Left renal cortex interstitium (tissue), 4 donors: Measurements from ENCODE around the gene MAP2K6. TPM values are rescaled to one million over a fixed set of nuclear protein-coding genes. Genes with fewer than 3 reads are reported as not detected.
A peak's percentile ranks its signal among the peaks of the same experiment; 100 is the strongest.

Source experiments
- DNase-seq, 4 donors: peaks; one replicate each; pipeline ENCODE4 v3.0.0-alpha.2; 2013; ENCODE audit warnings: low read depth in 4 of 4, low spot score in 2 of 4, missing footprints in 1 of 4
- polyA plus RNA-seq, 4 donors: library from polyadenylated mRNA; unstranded; fragments of 120-200 nt; gene quantifications; one replicate each; pipeline ENCODE4 v1.2.1, GENCODE V29; 2013; ENCODE audit not compliant: insufficient read length in 4 of 4

Gene MAP2K6
- polyA plus RNA-seq, 4 donors = 19.7 to 22.7 (median 22.0) TPM

DNA sequence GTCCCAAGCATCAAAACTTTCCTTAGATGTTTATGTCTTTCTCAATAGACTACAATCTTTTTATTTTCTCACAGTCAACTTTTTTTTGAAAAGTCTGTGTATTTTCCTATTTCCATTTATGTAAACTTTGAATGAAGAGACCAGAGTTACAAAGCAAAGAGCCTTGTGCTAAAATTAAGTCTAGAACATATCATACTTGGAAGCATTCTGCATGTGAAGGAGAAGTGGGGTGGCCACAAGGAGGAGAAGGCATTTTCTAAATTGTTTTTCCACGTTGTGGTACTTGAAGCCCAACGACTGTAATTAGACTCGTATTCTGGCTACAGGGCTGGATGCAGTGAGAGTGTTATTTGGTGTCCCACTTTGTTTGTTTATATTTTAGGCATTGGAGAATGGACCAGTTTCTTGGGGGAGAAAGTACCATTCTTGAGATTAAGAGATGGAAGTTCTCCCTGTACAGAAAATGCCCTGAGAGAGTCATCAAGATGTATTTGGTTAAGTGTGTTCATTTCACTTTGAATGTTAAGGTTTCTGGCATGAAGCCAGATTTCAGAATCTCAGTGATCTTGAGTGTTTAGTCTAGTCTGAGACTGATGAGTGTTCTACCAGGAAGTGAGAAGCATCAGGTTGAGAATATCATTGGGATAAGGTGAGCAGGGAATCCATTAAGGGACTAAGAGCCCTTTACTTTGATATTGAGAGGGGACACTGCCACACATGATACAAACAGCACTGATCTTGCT, 71.6 kb downstream of the MAP2K6 start:
- DNase-seq = no peak

DNA sequence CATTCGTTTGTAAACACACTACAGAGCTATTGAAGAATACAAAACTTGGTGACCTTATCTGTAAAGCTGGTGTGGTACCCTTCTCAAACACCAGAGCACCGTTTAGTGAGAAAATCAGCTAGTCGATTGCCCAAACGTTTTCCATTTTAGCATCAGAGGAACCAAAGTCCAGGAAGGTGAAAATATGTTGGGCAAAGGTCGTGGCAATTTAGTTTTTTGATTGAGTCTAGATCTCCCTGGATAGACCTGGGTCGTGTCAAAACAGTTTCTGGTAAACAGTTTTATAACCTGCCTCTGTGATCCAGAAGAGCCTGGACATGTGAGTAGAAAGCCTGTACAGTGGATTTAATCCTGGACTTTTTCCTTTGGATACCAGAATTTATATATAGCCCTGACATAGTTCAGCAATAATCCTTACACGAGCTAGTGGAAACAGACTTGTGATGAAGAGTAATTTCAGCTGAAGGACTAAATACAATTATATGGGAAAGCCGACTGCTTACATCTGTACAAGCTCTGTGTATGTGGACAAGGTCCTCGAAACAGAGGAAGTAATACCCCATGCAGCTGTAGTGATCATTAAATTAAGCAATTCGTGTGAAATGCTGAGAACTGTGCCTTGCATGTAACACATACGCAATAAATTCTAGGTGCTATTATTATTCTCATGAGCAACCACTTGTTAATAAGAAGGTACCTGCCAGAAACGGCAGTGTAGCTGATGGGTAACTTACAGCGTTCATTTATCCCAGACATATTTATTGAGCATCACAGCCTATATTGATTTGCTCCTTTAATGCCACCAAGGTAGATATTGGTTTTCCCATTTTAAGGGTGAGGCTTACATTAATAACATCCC, 72.5 kb downstream of the MAP2K6 start:
- no peak for DNase-seq

DNA sequence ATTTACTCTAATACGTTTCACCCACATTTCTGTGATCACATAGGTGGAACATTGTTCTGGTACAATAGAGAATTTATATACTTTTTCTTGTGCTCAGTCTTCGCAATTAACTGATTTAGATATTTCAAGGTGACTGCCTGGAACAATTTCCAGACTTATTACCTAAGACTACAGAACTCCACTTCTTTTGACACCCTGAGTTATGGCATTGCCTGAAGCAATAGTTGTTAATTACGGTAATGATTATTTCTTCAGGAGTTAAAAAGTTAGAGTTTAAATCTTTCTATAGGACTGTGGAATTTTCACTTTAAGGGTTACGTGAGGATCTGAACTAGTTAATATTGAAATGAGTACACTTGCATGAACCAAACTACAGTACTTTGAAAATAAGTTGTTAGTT, 74.8 kb downstream of the MAP2K6 start:
- DNase-seq = no peak

DNA sequence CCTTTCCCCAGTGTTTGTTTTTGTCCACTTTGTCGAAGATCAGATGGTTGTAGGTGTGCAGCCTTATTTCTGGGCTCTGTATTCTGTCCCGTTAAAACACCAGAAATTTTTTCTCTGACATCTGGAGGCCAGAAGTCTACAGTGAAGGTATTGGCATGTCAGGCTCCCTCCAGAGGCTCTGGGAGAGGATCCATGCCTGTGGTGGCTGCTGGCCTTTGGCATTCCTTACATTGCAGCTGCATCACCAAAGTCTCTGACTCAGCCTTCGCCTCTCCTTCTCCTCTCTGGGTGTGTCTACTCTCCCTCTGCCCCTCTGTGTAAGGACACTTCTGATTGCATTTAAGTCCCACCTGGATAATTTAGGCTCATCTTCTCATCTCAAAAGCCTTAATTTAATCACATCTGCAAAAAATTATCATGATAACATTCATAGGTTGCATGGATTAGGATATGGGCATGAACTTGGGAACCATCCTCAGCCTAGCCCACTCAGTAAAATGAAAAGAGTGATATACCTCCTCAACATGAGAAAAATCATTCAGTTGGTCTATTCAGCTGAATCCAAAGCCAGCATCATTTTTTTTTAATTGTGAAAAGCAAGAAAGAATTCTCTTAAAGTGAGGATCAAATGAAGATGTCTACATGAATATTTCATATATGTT, 78.0 kb downstream of the MAP2K6 start:
- DNase-seq = no peak

DNA sequence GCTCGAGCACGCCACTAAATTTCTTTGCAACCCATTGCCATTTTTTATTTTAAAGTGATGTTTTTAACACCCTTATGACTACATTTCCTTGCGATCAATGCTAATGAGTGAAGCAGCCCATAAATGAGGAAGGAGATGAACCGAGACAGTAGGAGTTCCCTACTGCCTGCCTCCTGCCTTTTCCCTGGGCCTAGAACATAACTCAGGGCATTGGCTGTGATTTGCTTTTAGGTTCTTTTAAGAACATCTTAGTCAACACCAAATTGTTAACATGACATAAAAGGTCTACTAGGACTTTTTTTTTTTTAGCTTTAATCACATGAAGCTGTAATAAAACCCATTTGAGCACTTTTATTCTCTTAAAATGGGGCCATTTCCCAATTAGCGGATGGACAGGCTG, 81.3 kb downstream of the MAP2K6 start:
- no peak for DNase-seq

DNA sequence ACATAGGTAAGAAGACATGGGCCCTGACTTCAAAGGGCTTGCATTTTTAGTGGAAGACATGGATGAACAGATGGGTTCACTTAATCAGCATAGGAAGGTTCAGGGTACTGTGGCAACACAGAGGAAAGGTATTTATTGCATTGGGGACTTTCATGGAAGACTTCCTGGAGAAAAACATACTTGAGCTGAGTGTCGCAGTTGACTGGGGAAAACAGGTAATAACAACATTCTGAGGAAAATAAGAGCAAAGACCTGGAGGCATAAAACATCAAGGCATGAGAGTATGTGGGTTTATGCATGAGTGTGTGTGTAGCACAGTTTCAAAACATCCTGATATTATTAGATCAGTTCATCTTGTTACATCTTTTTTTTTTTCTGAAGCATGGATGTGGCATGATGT, 82.7 kb downstream of the MAP2K6 start:
- DNase-seq = no peak

DNA sequence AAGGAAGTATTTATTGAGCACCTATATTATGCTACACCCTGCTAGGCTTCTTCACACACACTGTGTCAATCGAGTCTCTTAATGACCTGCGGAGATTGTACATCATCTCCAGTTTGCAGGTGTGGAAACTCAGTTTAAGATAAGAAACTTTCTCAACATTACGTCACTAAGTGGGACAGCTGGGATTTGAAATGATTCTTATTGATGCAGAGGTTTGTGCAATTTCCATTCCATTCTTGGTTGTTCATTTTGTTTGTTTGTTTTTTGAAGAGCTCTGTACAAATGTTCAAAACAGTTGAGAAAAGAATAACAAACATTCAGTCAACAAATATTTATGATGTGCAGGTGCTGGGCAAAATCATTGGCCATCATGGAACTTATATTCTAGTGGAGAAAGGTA, 84.8 kb downstream of the MAP2K6 start:
- DNase-seq = no peak

DNA sequence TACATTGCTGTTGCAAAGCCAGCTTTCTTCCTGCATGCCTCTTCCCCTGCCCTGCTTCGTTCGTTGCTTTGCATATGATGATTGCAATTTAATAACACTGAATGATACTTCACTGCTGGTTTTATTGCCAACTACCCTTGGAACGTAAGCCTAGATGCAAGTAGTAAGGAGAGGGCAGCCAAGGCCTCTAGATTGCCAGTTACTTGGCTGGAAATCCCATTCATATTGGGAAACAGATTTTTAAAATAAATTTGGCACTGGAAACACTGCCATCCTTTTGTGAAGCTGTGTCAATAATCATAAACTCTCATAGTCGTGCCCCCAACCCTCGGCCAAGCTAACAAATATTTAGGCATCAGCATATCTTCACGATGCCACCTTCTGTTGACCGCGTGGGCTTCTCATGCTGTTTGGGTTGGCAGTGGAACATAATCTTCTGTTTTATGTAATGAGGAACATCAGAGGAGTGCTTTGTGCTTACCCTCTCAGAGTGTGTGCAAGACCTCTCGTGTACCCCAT, 86.5 kb downstream of the MAP2K6 start:
- no peak for DNase-seq

DNA sequence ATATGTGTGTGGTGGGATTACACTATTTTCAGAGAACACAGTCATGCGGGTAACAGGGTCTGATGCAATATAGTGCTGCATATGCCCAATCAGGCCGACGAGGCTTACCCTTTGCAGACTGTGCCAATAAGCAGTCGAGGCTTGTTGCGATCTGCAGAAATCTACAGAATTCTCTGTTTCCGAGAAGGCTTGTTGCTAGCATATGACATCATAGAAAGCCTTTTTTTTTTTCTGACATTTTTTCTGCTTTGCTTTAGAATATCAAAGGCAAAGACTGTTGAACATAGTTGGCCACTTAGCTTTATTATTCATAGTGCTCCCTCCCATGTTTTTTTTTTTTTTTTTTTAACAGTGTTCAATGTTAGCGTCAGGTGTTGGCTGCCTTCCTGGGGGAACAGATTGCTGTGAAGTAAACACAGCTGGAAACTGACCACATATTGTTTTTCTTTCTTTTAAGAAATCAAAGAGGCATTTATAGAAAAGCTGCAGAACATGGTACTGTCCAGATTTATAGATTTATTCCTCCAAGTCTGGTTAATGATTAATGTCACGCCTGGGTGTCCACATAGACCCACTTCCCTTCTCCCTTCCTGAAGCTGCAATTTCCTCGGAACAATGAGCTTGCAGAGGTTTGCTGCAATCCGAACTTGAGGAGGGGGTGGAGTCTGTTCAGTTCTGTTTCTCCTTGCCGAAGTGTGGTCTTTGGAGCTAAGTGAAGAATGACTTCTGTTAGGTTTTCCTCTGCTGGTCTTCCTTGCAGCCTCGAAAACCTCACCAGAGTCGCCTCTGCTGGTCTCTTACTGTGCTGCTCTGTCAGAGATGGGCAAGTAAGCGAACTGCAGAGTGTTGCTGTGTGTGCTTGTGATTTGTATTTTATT, 87.3 kb downstream of the MAP2K6 start:
- peak; percentile 57 to 72 (median 67) for DNase-seq

DNA sequence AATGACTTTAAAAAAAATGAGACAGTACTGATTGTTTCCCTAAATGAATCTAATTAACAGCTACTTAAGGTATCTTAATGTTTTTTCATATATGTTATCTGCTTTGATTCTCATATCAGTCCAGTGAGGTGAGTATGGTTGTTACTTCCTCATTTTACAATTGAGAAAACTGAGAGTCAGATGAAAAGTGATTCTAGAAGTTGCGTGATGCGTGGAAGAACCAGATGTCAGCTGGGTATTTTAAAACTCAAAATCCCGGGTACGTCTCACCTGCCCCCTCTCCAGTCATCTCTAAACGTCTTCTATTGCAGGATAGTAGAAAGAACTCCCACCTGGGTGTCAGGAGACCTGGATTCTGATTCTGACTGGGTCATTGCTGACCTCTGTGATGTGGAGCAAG, 89.2 kb downstream of the MAP2K6 start:
- no peak for DNase-seq

DNA sequence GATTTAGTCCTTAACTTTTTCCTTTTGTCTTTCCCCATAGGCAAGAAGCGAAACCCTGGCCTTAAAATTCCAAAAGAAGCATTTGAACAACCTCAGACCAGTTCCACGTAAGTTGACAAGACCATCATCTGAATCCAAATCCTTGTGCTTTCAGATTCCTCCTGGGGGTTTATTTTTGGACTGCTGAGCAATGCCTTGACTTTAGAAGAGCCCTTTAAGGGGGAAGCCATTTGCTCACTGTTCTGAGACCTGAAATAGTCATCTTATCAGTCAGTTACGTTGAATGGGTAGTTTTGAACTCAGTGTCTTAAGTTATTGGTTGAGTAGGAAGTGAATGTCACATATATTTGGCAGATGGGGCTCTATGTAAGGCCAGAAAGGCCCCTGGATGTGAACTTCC, 91.2 kb downstream of the MAP2K6 start:
- no peak for DNase-seq

DNA sequence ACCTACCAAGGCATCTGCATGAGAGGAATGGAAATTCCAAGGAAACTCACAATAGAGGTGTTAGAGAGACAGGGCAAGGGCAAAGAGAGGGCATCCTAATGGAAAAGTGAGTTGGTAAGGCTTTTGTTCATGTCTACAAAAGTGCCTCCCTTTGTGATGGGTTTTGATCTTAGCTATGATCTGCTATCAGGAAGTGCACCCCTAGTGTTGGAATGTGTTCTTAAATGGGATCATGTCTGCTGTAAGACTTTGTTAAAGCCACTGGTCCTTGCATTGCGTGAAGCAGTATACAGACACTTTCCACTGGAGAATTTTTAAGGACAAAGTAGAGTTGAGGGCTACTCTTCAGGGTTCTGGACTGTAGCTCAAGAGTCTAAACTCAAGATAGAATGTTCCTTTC, 92.0 kb downstream of the MAP2K6 start:
- DNase-seq = no peak

DNA sequence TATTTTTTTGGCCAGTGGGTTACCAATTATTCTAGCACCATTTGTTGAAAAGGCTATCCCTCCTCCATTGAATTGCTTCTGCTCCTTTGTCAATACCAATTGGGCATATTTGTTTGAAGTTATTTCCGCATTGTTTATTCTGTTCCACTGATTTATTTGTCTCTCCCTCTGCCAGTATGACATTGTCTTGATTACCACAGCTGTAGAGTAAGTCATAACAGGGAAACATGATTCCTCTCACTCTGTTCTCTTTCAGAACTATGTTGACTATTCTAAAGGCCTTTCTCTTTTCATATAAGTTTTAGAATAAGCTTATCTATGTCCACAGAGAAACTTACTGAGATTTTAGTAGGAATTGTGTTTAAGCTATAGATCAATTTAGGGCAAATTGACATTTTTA, 94.3 kb downstream of the MAP2K6 start:
- no peak for DNase-seq

DNA sequence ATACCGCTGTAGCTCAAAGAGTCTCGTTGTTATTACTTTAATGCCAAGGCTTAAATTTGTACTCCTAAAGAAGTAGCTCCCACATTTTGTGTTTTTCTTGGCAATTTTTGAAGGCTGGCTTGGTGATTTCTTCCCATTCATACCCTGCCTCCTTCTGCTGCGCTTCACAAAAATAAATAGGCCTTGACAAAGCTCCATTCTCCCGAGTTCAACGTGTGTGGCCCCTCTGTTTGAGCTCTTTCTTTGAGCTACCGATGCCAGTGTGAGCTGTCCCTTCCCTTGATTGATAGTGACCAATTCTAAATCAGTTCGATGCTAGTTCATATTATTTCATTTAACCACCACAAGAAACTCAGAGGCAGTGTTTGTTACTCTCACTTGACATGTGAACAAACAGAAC, 96.8 kb downstream of the MAP2K6 start:
- no peak for DNase-seq

DNA sequence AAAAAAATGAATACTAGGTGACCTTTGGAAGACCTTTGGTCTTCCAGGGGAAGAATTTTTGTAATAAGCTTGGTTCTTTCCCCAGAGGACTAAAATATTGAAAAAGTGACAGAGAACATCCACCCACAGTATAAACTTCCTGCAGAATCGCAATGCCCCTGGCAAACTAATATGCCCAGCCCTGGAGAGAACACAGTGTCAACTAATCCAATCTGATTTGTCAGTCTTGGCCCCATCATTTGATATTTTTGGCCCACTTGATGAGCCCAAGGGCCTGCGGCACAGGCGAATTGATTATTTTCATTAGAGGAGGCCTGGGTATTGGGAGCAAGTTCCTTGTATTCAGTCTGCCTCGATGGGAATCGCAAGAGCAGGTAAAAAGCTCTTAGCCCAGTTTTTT, 98.4 kb downstream of the MAP2K6 start:
- DNase-seq = no peak

DNA sequence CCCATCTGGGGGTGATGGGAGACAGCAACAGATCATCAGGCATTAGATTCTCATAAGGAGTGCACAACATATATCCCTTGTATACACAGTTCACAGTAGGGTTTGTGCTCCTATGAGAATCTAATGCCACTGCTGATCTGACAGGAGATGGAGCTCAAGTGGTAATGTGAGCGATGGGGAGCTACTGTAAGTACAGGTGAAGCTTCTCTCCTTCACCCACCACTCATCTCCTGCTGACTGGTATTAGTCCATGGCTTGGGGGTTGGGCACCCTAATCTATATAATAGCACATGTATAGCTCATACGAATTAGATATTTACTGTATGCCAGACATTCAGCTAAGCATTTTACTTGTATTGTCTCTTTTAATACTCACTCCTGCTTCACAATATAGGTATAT, 101.7 kb downstream of the MAP2K6 start:
- no peak for DNase-seq

DNA sequence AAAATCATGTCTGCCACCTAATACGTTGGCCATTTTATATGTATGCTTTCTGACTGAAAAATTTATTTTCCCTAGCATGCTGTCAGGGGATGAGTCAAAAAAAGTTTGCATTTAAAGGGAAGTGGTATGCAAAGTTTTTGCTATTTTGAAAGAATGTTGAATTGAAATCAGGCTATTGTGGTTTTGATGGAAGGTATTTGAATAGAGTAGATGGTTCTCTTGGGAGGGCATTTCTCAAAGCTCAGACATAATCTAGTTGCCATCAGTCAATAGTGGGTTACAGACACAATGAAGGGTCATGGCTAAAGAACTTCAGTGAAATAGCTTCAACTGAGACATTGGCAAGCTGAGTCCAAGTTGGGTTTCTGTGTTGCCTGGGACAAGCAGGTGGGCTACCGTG, 102.4 kb downstream of the MAP2K6 start:
- DNase-seq = no peak

DNA sequence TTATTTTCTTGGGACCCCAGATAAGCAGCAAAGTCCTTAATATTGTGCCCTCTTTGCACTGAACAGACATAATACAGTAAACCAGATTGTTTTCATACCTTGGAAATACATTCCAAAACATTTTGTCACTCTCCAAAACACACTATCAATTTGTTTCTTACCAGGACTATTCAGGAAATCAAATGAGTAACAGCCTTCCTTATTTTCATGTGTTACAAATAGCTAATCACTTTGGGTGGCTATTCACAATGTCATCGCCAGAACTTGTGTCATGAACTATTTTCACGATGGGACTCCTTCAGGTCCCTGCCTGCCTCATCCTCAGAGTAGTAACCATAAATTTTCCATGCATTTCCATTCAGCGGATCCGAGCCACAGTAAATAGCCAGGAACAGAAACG, 104.5 kb downstream of the MAP2K6 start:
- DNase-seq = no peak

DNA sequence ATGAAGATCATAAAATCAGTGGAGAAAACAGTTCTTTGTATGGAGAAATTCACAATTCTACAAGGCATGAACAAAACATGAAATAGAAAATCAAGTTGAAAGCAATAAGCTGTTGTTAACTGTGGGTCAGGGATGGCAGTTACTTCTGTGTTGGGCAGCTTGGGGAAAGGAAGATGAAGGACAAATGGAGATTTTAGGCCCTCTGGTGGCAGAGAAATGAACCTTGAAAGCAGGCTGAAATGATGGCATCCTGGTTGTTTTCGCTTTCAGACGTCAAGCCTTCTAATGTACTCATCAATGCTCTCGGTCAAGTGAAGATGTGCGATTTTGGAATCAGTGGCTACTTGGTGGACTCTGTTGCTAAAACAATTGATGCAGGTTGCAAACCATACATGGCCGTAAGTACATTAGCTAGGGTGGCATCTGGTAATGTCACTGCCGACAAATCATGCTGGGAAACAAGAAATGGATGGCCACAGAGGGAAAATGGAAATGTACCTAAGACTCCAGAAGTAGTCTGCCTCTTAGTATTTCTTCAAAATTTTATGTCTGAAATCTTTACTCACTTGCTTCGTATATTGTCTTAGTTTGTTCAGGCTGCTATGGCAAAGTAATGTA, 108.9 kb downstream of the MAP2K6 start:
- no peak for DNase-seq

DNA sequence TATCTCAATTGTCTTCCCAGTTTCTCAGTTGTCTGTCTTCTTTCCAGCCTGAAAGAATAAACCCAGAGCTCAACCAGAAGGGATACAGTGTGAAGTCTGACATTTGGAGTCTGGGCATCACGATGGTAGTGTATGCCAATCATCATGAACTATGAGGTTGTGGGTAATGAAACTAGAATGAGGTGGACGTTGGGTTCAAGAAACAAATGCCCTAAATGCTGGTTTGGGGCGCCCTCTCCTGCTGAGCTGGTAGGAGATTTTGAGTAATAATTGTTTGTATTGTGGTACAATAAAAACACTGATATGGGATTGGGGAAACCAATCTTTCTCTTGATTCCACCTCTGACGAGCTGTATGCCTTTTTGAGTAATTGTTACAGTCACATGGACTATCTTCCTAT, 110.4 kb downstream of the MAP2K6 start:
- DNase-seq = no peak
